HG02884 (cell line): ENCODE data around the gene STX8.
"Not testable (repeated sequence)": the region's sequence is repeated elsewhere in the genome, so short reads cannot be mapped to it uniquely, and the experiment has no call there.

Experiments
- ATAC-seq: cut with Tn5 transposase; IDR thresholded peaks from one replicate; pipeline ENCODE4 v1.9.1; 2021; ENCODE audit warnings: mild to moderate bottlenecking, moderate library complexity; ENCODE audit not compliant: unreplicated experiment

STX8 gene

GRCh38 chr17:9408381-9408780, 167.2 kb downstream of the STX8 start:
- no peak for ATAC-seq

- ATAC-seq, result no peak
Measured at GRCh38 chr17:9406046-9406606, 169.5 kb downstream of the STX8 start.

- no peak for ATAC-seq
Measured at GRCh38 chr17:9403257-9403656, 172.4 kb downstream of the STX8 start.

- ATAC-seq, result no peak
Measured at GRCh38 chr17:9402590-9403199, 172.9 kb downstream of the STX8 start.

DNA sequence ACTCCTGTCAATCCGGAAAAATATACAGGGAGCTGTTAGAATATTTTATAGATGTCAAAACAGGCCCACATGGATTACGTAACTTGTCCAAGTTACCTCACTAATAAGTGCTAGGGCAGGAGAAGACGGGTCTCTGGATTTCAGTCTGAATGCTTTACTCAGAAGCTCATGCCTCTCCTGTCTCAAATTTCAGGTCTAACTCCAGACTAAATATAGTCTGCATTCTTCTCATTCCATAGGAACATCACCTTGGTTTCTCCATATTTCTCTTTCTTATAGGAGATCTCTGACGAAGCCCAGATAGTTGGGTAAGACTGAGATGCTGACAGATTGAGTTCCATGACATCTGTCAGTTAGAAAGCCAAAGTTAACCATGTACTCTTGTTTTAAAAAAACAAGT, 174.2 kb downstream of the STX8 start:
- ATAC-seq, result no peak

DNA sequence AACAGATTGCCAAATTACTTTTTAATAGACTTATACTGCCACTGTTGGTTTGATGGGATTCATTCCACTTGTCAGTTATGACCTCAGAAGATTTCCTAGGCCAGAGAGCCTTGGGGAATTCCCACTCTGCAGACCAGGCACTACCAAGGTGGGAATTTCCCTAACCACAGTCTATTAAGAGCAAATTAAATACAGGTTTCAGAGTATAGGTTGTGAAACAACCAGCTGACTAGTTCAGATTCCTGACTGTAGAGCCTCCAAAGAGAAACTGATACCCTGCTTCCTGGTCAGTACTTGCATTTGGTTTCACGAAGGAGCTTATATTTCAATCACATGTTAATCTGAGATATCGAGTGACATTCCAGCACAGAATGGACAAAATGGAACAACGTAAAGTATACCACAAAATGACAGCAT, 186.5 kb downstream of the STX8 start:
- ATAC-seq, result peak; percentile 66

DNA sequence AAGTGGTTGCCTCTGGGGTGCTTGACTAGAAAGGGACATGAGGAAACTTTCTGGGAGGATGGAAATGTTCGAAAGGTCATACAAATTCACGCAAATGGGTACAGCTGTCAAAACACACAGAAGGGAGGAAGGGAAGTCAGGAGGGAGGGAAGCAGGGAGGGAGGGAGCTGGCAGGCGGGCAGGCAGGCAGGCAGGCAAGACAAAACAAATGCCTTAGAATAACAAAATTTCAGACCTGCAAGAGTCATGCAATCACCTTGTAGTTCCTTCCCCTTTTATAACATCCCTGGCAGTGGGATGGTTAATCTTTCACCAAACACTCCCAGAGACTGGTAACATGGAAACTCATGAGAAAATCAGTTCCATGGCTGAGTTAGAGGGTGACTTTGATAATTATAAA, 189.2 kb downstream of the STX8 start:
- ATAC-seq, result no peak

DNA sequence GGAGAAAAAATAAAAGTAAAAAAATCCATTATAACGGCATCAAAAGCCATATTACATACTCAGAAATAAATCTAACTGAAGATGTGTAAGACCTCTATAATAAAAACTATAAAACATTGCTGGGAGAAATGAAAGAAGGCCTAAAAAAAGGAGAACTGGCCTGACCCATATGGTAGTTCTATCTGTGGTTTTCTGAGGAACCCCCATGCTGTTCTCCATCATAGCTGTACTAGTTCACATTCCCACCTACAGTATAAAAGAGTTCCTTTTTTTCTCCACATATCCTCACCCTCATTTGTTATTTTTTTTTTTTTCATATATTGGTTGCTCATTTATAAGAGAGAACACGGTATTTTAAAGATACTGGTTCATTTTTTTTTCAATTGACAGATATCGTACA, 191.8 kb downstream of the STX8 start:
- no peak for ATAC-seq

- ATAC-seq, result no peak
Measured at GRCh38 chr17:9382626-9383025, 193.0 kb downstream of the STX8 start.

DNA sequence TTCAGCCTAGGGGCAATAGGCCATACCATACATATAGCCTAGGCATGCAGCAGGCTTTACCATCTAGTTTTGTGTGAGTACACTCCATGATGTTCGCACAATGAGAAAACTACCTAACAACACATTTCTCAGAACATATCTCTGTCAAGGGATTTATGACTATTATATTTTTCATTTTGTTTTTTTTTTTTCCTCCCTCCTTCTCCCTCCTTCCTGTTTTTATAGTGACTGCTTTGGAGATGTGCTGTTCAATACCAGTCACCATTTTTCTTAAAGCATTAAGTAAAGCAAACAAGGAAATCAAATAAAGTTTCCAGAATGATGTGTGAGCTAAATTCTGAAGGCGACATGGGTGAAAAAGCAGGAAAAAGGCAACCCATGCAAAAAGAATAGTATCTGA, 194.6 kb downstream of the STX8 start:
- no peak for ATAC-seq

DNA sequence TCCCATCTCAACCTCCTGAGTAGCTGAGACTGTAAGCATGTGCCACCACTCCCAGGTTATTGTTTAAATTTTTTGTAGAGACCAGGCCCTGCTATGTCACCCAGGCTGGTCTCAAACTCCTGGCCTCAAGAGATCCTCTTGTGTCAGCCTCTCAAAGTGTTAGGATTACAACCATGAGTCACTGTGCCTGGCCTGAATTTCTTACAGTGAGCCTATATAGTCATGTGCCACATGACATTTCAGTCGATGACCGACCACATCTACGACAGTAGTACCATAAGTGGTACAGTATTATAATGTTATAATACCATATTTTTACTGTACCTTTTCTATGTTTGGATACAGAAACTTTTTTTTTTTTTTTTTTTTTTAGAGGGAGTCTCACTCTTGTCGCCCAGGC, 195.3 kb downstream of the STX8 start:
- no peak for ATAC-seq

DNA sequence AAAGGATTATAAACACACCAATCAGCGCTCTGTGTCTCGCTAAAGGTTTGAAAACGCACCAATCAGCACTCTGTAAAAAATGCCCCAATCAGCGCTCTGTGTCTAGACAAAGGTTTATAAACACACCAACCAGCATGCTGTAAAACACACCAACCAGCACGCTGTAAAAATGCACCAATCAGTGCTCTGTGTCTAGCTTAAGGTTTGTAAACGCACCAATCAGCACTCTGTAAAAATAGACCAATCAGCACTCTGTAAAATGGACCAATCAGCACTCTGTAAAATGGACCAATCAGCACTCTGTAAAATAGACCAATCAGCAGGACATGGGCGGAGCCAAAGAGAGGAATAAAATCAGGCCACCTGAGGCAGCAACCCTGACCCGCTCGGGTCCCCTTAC, 199.4 kb downstream of the STX8 start:
- not testable (repeated sequence) for ATAC-seq

GRCh38 chr17:9371019-9371418, 204.6 kb downstream of the STX8 start:
- no peak for ATAC-seq

DNA sequence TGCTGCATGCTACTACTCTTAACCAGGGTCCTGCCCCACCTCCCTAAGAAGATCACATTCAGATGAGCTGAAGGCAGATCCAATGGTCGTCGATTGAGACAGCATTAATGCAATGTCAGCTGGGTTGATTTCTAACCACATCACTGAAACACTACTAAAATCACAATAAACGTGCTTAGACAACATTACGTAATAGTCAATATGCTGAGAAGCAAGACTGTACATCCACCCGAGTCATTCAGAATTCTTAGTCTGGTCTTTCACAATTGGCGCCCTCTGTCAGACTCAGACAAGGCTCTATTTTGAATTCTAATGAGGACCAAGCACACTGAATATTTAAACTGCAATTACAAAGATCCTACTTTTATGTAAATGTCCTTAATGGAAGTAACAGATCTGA, 205.2 kb downstream of the STX8 start:
- no peak for ATAC-seq

DNA sequence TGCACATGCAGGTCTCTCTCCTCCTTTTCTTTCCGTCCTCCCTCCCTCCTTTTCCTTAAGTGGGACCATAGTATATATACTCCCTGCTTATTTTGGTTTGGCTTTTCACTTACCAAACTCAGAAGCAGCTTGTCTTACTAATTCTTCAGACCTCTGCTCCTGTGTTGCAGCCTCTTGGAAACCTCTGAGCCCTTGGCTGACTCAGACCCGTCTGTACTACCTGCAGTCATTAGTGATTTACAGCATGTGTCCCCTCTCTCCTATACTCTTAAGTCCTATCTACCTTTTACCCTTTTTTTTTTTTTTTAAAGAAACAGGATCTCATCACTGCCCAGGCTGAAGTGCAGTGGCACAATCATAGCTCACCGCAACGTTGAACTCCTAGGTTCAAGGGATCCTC, 207.0 kb downstream of the STX8 start:
- no peak for ATAC-seq

GRCh38 chr17:9367156-9367555, 208.5 kb downstream of the STX8 start:
- ATAC-seq, result no peak

- ATAC-seq, result no peak
Measured at GRCh38 chr17:9364837-9365430, 210.7 kb downstream of the STX8 start.

GRCh38 chr17:9363440-9364350, 211.9 kb downstream of the STX8 start:
- ATAC-seq, result no peak

GRCh38 chr17:9361188-9361955, 214.2 kb downstream of the STX8 start:
- ATAC-seq, result no peak

DNA sequence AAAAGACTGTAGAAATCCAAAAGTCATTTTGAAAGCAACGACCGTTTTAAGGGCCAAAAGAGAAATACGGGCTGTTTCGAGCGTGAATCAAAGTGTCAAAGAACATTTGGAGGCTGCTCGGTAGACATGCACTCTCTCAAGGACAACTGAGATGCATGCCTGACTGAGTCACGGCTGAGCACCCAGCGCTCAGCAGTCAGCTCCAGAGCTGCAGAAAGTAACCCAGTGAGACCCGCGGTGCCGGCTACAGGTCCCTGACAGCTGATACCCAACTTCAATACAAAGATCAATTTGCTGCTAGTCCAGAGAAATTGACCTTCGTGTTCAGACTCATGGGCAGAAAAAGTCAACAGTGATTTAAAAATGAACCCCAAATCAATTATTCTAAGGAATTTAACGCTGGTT, 214.9 kb downstream of the STX8 start:
- ATAC-seq, result no peak

GRCh38 chr17:9356488-9356911, 219.1 kb downstream of the STX8 start:
- ATAC-seq, result no peak
